GM23338 (cell line): ENCODE measurements around the gene PDE4D. TPM values are rescaled to one million over a fixed set of nuclear protein-coding genes. Genes with fewer than 3 reads are reported as not detected.

Experiments
- ATAC-seq: fragments of 200-7000 bp; cut with Tn5 transposase; 3 replicates; pipeline ENCODE4 v1.9.1; 2020
- DNase-seq: peaks from one replicate; pipeline ENCODE4 v3.0.0-alpha.2; 2015; ENCODE audit warnings: low spot score
- H2AFZ ChIP-seq: fragments of 200-600 bp; sonication (generic); 2 replicates; pipeline ENCODE4 v1.8.0; 2016; ENCODE audit warnings: antibody characterized with exemption, mild to moderate bottlenecking, moderate library complexity
- H3F3A ChIP-seq: fragments of 200-600 bp; sonication (generic); replicated peaks from 2 replicates; pipeline ENCODE4 v1.8.0; 2017; ENCODE audit warnings: antibody characterized with exemption, mixed run types, low read depth
- H3K27ac ChIP-seq: fragments of 200-600 bp; sonication (generic); 2 replicates; pipeline ENCODE4 v1.6.1; 2016; ENCODE audit warnings: low read depth
- H3K27me3 ChIP-seq: fragments of 200-600 bp; sonication (generic); 2 replicates; pipeline ENCODE4 v1.8.0; 2016; ENCODE audit warnings: mild to moderate bottlenecking, mixed run types, moderate library complexity; ENCODE audit not compliant: insufficient read depth
- H3K36me3 ChIP-seq: fragments of 200-600 bp; sonication (generic); 2 replicates; pipeline ENCODE4 v1.8.0; 2016; ENCODE audit warnings: mild to moderate bottlenecking; ENCODE audit not compliant: insufficient read depth
- H3K4me1 ChIP-seq: fragments of 200-600 bp; sonication (generic); 2 replicates; pipeline ENCODE4 v1.8.0; 2016; ENCODE audit warnings: mild to moderate bottlenecking, moderate library complexity; ENCODE audit not compliant: insufficient read depth
- H3K4me2 ChIP-seq: fragments of 200-600 bp; sonication (generic); 2 replicates; pipeline ENCODE4 v1.7.1; 2017; ENCODE audit warnings: mixed run types
- H3K4me3 ChIP-seq: fragments of 200-600 bp; sonication (generic); 2 replicates; pipeline ENCODE4 v1.6.1; 2016; ENCODE audit warnings: mixed run types
- H3K79me2 ChIP-seq: fragments of 200-600 bp; sonication (generic); replicated peaks from 2 replicates; pipeline ENCODE4 v1.8.0; 2017; ENCODE audit warnings: mild to moderate bottlenecking; ENCODE audit not compliant: insufficient read depth
- H3K9me2 ChIP-seq: fragments of 200-600 bp; sonication (generic); 2 replicates; pipeline ENCODE4 v1.8.0; 2017; ENCODE audit not compliant: insufficient read depth
- H4K20me1 ChIP-seq: fragments of 200-600 bp; sonication (generic); replicated peaks from 2 replicates; pipeline ENCODE4 v1.8.0; 2017; ENCODE audit warnings: mild to moderate bottlenecking; ENCODE audit not compliant: insufficient read depth
- H3K27ac Mint-ChIP-seq: 2 replicates; pipeline ENCODE4 v1.8.0; 2020; ENCODE audit warnings: inconsistent platforms, mild to moderate bottlenecking, moderate library complexity, mixed read lengths
- H3K27me3 Mint-ChIP-seq: 3 replicates; pipeline ENCODE4 v1.8.0; 2022; ENCODE audit warnings: low read depth, mild to moderate bottlenecking, moderate library complexity, mixed read lengths, inconsistent platforms; ENCODE audit not compliant: insufficient read depth, poor library complexity
- H3K36me3 Mint-ChIP-seq: 3 replicates; pipeline ENCODE4 v1.8.0; 2021; ENCODE audit warnings: low read depth, mild to moderate bottlenecking, inconsistent platforms, moderate library complexity, mixed read lengths
- H3K4me1 Mint-ChIP-seq: 3 replicates; pipeline ENCODE4 v1.8.0; 2020; ENCODE audit warnings: mild to moderate bottlenecking, inconsistent platforms, mixed read lengths
- H3K4me3 Mint-ChIP-seq: 3 replicates; pipeline ENCODE4 v1.8.0; 2021; ENCODE audit warnings: moderate library complexity, mild to moderate bottlenecking, inconsistent platforms, mixed read lengths
- H3K9me3 Mint-ChIP-seq: 3 replicates; pipeline ENCODE4 v1.8.0; 2020; ENCODE audit warnings: moderate library complexity, mild to moderate bottlenecking, inconsistent platforms, mixed read lengths
- EZH2phosphoT487 ChIP-seq: fragments of 200-600 bp; sonication (generic); IDR thresholded peaks from one replicate; pipeline ENCODE4 v1.8.1; 2018; ENCODE audit warnings: antibody characterized with exemption; ENCODE audit not compliant: unreplicated experiment
- STAT1 ChIP-seq: IDR thresholded peaks from one replicate; pipeline ENCODE4 v1.6.1; 2016; ENCODE audit warnings: antibody characterized with exemption; ENCODE audit not compliant: unreplicated experiment
- ZNF331 ChIP-seq: fragments of 250-450 bp; sonication (Bioruptor Pico); IDR thresholded peaks from 2 replicates; pipeline ENCODE4 v1.5.0; 2020; ENCODE audit warnings: low read depth, mild to moderate bottlenecking, moderate library complexity
- polyA plus RNA-seq: library from polyadenylated mRNA; unstranded; fragments of >200 nt; fragmentation: Nextera tagmentation; extraction: Ambion mirVana; gene quantifications from 2 replicates; pipeline ENCODE4 v1.2.1, GENCODE V29; 2016
- total RNA-seq: library from RNA; depleted of rRNA; stranded (reverse); fragments of >200 nt; shearing (Covaris generic); gene quantifications from 2 replicates; pipeline ENCODE4 v1.2.3, GENCODE V29; 2014
- TF ChIP-seq, protein P1 (sequence below): fragments of 250-450 bp; sonication (Bioruptor Pico); IDR thresholded peaks from 2 replicates; pipeline ENCODE4 v1.5.0; 2020; ENCODE audit warnings: mild to moderate bottlenecking, moderate library complexity
- TF ChIP-seq, protein P2 (sequence below), 2 experiments: fragments of 200-600 bp in 1 of 2; sonication (generic) in 1 of 2; conservative IDR thresholded peaks; 2 replicates each; pipeline versions ENCODE4 v1.5.1 to v1.6.1; 2016 to 2017; ENCODE audit warnings: antibody characterized with exemption in 2 of 2, low read depth in 2 of 2, mild to moderate bottlenecking in 2 of 2, moderate library complexity in 1 of 2

The PDE4D gene
- total and polyA plus RNA-seq, 2 experiments from 2014 or later = 2.1 to 4.7 TPM

DNA sequence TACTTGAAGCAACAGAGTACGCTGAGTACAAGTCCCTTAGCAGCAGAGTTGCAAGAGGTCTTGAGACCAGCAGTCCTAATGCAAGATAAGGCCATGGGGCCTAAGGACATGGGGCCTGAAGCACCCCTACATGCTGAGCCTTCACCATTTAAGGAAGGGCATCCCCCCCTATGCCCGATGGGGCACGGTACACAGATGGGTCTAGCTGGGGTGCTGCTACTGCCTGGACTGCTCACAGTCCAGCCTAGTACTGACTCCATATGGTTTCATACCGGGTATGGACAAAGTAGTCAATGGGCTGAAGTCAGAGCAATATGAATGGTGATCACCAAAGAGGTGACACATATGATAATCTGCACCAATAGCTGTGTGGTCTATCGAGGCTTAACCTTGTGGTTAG lies 178.3 kb downstream of the PDE4D start (continued):
- no peak for TF ChIP-seq ZNF331 (CRISPR knock-in tag)
- TF ChIP-seq, protein P1, sequence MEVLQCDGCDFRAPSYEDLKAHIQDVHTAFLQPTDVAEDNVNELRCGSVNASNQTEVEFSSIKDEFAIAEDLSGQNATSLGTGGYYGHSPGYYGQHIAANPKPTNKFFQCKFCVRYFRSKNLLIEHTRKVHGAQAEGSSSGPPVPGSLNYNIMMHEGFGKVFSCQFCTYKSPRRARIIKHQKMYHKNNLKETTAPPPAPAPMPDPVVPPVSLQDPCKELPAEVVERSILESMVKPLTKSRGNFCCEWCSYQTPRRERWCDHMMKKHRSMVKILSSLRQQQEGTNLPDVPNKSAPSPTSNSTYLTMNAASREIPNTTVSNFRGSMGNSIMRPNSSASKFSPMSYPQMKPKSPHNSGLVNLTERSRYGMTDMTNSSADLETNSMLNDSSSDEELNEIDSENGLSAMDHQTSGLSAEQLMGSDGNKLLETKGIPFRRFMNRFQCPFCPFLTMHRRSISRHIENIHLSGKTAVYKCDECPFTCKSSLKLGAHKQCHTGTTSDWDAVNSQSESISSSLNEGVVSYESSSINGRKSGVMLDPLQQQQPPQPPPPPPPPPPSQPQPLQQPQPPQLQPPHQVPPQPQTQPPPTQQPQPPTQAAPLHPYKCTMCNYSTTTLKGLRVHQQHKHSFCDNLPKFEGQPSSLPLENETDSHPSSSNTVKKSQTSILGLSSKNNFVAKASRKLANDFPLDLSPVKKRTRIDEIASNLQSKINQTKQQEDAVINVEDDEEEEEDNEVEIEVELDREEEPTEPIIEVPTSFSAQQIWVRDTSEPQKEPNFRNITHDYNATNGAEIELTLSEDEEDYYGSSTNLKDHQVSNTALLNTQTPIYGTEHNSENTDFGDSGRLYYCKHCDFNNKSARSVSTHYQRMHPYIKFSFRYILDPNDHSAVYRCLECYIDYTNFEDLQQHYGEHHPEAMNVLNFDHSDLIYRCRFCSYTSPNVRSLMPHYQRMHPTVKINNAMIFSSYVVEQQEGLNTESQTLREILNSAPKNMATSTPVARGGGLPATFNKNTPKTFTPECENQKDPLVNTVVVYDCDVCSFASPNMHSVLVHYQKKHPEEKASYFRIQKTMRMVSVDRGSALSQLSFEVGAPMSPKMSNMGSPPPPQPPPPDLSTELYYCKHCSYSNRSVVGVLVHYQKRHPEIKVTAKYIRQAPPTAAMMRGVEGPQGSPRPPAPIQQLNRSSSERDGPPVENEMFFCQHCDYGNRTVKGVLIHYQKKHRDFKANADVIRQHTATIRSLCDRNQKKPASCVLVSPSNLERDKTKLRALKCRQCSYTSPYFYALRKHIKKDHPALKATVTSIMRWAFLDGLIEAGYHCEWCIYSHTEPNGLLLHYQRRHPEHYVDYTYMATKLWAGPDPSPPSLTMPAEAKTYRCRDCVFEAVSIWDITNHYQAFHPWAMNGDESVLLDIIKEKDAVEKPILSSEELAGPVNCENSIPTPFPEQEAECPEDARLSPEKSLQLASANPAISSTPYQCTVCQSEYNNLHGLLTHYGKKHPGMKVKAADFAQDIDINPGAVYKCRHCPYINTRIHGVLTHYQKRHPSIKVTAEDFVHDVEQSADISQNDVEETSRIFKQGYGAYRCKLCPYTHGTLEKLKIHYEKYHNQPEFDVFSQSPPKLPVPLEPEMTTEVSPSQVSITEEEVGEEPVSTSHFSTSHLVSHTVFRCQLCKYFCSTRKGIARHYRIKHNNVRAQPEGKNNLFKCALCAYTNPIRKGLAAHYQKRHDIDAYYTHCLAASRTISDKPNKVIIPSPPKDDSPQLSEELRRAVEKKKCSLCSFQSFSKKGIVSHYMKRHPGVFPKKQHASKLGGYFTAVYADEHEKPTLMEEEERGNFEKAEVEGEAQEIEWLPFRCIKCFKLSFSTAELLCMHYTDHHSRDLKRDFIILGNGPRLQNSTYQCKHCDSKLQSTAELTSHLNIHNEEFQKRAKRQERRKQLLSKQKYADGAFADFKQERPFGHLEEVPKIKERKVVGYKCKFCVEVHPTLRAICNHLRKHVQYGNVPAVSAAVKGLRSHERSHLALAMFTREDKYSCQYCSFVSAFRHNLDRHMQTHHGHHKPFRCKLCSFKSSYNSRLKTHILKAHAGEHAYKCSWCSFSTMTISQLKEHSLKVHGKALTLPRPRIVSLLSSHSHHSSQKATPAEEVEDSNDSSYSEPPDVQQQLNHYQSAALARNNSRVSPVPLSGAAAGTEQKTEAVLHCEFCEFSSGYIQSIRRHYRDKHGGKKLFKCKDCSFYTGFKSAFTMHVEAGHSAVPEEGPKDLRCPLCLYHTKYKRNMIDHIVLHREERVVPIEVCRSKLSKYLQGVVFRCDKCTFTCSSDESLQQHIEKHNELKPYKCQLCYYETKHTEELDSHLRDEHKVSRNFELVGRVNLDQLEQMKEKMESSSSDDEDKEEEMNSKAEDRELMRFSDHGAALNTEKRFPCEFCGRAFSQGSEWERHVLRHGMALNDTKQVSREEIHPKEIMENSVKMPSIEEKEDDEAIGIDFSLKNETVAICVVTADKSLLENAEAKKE = no peak
- TF ChIP-seq, protein P2, sequence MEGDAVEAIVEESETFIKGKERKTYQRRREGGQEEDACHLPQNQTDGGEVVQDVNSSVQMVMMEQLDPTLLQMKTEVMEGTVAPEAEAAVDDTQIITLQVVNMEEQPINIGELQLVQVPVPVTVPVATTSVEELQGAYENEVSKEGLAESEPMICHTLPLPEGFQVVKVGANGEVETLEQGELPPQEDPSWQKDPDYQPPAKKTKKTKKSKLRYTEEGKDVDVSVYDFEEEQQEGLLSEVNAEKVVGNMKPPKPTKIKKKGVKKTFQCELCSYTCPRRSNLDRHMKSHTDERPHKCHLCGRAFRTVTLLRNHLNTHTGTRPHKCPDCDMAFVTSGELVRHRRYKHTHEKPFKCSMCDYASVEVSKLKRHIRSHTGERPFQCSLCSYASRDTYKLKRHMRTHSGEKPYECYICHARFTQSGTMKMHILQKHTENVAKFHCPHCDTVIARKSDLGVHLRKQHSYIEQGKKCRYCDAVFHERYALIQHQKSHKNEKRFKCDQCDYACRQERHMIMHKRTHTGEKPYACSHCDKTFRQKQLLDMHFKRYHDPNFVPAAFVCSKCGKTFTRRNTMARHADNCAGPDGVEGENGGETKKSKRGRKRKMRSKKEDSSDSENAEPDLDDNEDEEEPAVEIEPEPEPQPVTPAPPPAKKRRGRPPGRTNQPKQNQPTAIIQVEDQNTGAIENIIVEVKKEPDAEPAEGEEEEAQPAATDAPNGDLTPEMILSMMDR (conservative IDR thresholded peaks at IDR 0.05; ENCODE audit: low read depth in 2 of 2) = no peak
- no peak for TF ChIP-seq STAT1
- TF ChIP-seq EZH2phosphoT487 = no peak

DNA sequence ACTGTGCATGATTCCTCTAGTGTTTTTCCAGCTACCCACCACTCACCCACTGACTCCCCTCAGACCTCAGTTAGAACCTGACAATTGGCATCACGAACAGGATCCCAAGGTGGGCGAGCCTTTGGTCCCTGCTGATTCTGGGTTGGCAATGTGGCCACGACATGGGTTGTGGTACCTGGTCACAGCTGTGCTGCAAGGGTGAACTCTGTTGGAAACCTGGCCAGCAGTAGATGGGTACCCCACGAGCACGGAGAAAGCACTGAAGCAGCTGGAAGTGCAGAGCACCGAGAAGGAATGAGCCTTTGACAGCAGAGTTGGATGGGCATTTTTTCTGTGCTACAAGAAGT lies 180.1 kb downstream of the PDE4D start:
- H2AFZ ChIP-seq = no peak overlapping the region
- no peaks in the 10 kb centered on the region for H3K27me3 ChIP-seq
- peaks cover 8% of the 10 kb centered on the region; the same call in 1 of the 2 replicates for H3K9me2 ChIP-seq
- peaks cover 14% of the 10 kb centered on the region for H3K36me3 ChIP-seq
- H3K4me3 Mint-ChIP-seq = no peak overlapping the region
- H3K4me3 ChIP-seq = no peak overlapping the region
- TF ChIP-seq STAT1 = no peak
- no peak overlapping the region for H3K27ac ChIP-seq
- peaks cover 33% of the 10 kb centered on the region for H3K4me1 Mint-ChIP-seq
- DNase-seq (no peak), ATAC-seq (no peak)
- H4K20me1 ChIP-seq = no peaks in the 10 kb centered on the region
- H3K27me3 Mint-ChIP-seq = peaks cover 3% of the 10 kb centered on the region
- H3K4me2 ChIP-seq = no peak overlapping the region
- H3K79me2 ChIP-seq = no peaks in the 10 kb centered on the region
- no peaks in the 10 kb centered on the region; the same call in 1 of the 2 replicates for H3F3A ChIP-seq
- peaks cover 33% of the 10 kb centered on the region for H3K4me1 ChIP-seq
- H3K9me3 Mint-ChIP-seq = peaks cover 39% of the 10 kb centered on the region
- peaks cover 47% of the 10 kb centered on the region for H3K36me3 Mint-ChIP-seq
- no peak overlapping the region for H3K27ac Mint-ChIP-seq
